GM19467 (cell line): ENCODE data around the gene DDX53.

Experiments
- ATAC-seq: cut with Tn5 transposase; IDR thresholded peaks from one replicate; pipeline ENCODE4 v1.9.1; 2021; ENCODE audit warnings: mild to moderate bottlenecking, moderate library complexity; ENCODE audit not compliant: unreplicated experiment

DDX53 gene

DNA sequence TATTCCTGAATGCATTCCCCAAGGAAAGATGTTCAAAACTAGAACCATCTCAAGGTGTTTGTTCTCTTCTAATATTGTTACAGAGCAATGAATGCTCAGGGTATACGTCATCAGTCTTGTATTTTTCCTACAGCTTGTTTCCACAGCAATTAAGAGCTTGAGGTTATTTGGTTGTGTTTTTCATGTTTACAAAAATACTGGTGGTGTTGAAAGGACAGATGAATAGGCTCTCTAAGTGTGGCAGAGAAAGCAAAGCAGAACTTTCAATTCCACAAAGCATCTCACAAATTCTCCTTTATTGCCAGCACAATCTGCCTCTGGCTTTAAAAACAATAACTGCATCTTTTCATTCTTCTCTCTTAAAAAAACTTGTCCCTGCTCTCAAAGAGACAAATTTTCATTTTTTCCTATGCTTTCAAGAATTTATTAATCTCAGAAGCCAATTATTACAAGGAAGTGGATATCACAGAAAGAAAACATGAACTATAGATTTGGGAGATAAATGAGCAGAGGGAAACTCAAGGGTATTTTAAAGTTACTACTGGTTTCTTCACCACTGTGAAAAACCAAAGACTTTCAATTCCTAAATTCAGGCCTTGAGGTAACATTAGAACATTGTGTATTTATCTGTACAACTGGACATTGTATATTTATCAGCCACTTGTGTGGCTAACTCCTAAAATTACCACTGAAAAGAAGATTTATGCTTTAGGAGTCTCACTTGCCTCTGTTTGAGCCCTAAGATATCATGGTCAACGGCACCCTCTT is 49.2 kb downstream of the DDX53 start:
- no peak for ATAC-seq

DNA sequence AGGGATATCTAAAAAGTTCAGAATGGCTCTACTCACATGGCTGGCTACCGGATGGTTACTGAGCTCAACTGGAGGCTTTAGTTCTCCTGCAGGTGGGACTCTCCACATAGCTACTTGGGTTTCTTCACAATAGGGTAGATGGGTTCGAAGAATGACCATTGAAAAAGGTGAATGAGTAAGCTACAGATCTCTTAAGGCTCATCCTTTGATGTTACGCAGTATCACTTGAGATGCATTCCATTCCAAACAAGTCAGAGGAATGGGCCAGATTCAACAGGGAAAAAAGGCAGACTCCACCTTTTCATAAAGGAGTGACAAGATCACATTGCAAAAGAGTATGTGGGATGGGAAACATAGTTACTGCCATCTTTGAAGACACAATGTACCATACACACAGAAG is 52.6 kb downstream of the DDX53 start:
- ATAC-seq: no peak
